ENCODE results near the gene NTNG1.

NTNG1 gene

DNA sequence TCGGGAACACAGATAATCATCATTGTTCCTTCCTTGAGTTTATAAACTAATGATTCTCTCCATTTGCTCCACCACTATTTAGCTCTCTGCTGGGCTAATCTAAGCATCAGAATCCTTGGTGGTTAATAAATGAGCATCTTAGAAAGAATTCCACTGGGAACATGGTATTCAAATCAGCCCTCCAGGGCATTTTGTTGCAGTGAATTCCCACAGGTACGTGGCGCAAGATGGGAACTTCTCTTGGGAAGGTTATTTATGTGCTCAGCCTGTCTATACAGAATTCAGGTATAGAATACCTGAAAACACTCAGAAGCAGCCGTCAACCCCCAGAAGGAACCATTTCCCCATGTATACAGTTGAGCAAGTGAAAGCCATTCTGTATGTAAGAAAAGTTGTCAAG is 131.5 kb downstream of the NTNG1 start:
- no peak for DNase-seq (ENCODE audit: low spot score)
- TF ChIP-seq, protein P1, sequence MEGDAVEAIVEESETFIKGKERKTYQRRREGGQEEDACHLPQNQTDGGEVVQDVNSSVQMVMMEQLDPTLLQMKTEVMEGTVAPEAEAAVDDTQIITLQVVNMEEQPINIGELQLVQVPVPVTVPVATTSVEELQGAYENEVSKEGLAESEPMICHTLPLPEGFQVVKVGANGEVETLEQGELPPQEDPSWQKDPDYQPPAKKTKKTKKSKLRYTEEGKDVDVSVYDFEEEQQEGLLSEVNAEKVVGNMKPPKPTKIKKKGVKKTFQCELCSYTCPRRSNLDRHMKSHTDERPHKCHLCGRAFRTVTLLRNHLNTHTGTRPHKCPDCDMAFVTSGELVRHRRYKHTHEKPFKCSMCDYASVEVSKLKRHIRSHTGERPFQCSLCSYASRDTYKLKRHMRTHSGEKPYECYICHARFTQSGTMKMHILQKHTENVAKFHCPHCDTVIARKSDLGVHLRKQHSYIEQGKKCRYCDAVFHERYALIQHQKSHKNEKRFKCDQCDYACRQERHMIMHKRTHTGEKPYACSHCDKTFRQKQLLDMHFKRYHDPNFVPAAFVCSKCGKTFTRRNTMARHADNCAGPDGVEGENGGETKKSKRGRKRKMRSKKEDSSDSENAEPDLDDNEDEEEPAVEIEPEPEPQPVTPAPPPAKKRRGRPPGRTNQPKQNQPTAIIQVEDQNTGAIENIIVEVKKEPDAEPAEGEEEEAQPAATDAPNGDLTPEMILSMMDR (IDR thresholded peaks at IDR 0.05; ENCODE audit: extremely low read depth, missing control alignments): no peak

DNA sequence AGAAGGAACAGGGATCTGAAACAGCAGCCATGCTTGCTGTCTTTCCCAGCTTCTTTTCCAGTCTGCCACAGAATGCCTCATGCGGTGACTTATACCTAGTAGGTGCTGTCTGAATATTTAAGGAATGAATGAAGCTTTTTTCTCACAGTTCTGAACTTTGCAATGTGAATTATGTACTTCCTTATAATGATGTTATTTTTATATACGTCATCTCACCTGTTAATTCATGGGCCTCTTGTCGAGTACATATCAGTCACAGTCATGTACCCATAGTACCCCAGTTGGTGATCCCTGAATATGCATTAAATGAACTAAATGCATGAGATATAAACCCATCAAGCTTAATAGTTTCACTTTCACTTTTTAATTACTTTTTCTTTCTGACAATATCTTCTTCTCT is 132.7 kb downstream of the NTNG1 start:
- DNase-seq (ENCODE audit: low spot score): no peak
- TF ChIP-seq, protein P1 (IDR thresholded peaks at IDR 0.05; ENCODE audit: extremely low read depth, missing control alignments): no peak

DNA sequence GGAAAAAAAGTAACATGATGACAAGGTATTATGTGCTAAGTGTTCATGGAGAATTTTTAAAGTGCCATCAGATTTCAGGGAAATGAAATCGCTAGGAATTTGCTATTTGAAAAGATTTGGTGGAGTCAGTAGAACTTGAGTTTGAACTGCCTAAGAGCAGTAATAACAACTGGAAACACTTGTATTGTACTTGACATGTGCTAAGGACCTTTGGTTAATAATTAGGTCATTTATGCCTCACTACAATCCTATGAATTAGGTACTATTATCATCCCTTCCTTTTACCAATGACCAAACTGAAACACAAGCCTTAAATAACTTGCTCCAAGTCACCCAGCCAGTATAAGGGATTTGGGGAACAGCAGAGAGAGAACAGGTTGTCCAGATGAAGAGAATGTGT is 133.4 kb downstream of the NTNG1 start:
- TF ChIP-seq, protein P1 (IDR thresholded peaks at IDR 0.05; ENCODE audit: extremely low read depth, missing control alignments): no peak
- no peak for DNase-seq (ENCODE audit: low spot score)

DNA sequence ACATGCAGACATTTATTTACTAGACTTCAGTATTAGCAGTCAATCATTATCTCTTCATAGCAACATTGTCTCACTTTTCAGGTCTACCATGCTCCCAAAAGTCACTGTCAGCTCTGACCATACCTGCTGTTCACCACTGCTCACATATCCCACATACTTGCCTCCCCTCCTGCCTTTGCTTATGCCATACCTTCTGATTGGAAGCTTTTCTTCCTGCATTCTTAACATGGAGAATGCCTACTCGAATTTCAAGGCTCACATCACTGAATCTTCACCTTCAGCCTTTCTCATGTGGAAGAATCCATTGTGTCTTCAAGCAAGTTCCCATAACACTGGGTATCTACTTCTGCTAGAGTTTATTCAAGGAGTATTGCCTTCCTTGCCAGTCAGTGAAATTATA is 135.4 kb downstream of the NTNG1 start:
- no peak for DNase-seq (ENCODE audit: low spot score)
- TF ChIP-seq, protein P1 (IDR thresholded peaks at IDR 0.05; ENCODE audit: extremely low read depth, missing control alignments): no peak

DNA sequence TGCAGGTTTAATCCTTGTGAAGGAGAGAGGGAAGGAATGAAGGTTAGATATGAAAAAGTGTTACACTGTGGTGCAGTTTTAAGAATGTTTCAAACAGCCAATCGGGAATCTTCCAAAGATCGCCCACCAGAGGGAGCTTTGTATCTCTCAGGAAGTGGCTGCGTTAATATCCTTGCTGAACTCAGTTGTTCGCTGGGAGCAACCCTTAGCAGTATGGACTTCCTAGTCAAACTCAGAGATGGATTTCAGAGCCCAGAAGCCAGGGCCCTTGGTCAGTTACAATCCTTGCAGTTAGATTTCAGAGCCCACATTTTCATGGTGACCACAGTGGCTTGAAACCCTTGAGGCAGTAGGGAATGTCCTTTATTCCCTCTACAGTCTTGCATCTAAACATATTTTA is 136.2 kb downstream of the NTNG1 start:
- TF ChIP-seq, protein P1 (IDR thresholded peaks at IDR 0.05; ENCODE audit: extremely low read depth, missing control alignments): no peak
- no peak for DNase-seq (ENCODE audit: low spot score)

DNA sequence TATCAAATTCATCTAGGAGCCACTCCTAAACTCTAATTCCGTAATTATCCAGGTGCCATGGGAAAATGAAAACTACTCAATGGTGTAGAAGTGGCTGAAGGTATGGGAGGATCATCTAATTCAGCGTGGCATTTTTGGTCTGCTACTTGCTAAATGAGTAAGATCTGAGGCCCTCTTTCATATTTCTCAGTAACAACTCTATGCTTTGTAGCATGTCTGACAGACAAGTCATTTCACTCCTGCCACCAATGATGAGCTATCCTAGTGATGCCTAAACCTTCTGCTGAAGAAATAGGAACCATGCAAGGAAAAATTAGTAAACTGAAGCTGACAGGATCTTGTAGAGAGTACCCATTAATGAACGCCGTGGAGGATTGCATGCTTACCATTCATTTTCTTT is 145.3 kb downstream of the NTNG1 start:
- DNase-seq (ENCODE audit: low spot score): peak; percentile 11
- TF ChIP-seq, protein P1 (IDR thresholded peaks at IDR 0.05; ENCODE audit: extremely low read depth, missing control alignments): no peak

DNA sequence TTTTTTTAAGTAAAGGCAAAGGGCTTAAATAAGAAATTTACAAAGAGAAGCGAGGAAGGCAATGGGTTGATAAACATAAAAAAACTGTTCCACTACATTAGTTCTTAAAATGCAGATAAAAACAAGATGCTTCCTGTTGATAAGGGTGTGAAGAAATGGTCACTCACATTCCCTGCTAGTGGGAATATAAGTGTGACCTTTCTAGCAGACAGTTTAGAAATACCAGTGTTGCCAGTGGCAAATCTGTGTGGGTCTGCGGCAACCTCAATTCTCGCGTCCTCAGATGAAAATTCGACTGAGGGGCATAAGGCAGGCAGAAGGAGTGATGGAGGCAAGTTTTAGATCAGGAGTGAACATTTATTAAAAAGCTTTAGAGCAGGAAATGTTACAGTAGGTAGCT is 151.1 kb downstream of the NTNG1 start:
- TF ChIP-seq, protein P1 (IDR thresholded peaks at IDR 0.05; ENCODE audit: extremely low read depth, missing control alignments): no peak
- no peak for DNase-seq (ENCODE audit: low spot score)

Measured in GM20000 (cell line).